Prostate gland (tissue), 2 donors: ENCODE measurements around the gene RIPOR1. TPM values are rescaled to one million over a fixed set of nuclear protein-coding genes. Genes with fewer than 3 reads are reported as not detected.

ENCODE experiments used
- DNase-seq: peaks from one replicate; pipeline ENCODE4 v3.0.0-alpha.2; 2019; ENCODE audit warnings: low spot score
- H3K27ac ChIP-seq, 2 donors: fragments of 200-600 bp; sonication (generic); 2 replicates each; pipeline ENCODE4 v1.5.1; 2017 to 2019
- H3K27me3 ChIP-seq: fragments of 200-600 bp; sonication (generic); replicated peaks from 2 replicates; pipeline ENCODE4 v1.5.1; 2019; ENCODE audit not compliant: insufficient read depth
- H3K36me3 ChIP-seq, 2 donors: fragments of 200-600 bp; sonication (generic); 1 replicate in 1 of 2; 2 replicates in 1 of 2; pipeline versions ENCODE4 v1.5.1 to v1.8.1; 2017 to 2019
- H3K4me1 ChIP-seq: fragments of 200-600 bp; sonication (generic); replicated peaks from 2 replicates; pipeline ENCODE4 v1.5.1; 2019
- H3K4me3 ChIP-seq, 2 donors: fragments of 200-600 bp; sonication (generic); 2 replicates each; pipeline ENCODE4 v1.5.1; 2017 to 2019
- H3K9me3 ChIP-seq: fragments of 200-600 bp; sonication (generic); 2 replicates; pipeline ENCODE4 v1.5.1; 2017
- CTCF ChIP-seq, 4 experiments: fragments of 200-600 bp in 2 of 4; fragments of 450-650 bp in 2 of 4; sonication (generic) in 2 of 4; IDR thresholded peaks; 1 replicate in 3 of 4; 2 replicates in 1 of 4; pipeline ENCODE4 v1.5.1; 2016 to 2019; ENCODE audit warnings: antibody characterized with exemption in 4 of 4, mild to moderate bottlenecking in 2 of 4, moderate library complexity in 2 of 4
- POLR2A ChIP-seq: fragments of 450-650 bp; IDR thresholded peaks from one replicate; pipeline ENCODE4 v1.6.1; 2016; ENCODE audit warnings: antibody characterized with exemption, mild to moderate bottlenecking
- POLR2AphosphoS5 ChIP-seq: sonication (generic); formaldehyde crosslinking; IDR thresholded peaks from one replicate; pipeline ENCODE4 v1.6.1; 2017; ENCODE audit warnings: antibody characterized with exemption
- WGBS: methylation state at CpG from one replicate; pipeline ENCODE4 v1.1.5; 2018; 5-methylcytosine and 5-hydroxymethylcytosine counted together
- intact Hi-C: fragments of 100-400 bp; cut with DNase I; formaldehyde crosslinking; loops from one replicate; pipeline ENCODE4 v1.14.2; 2022
- small RNA-seq, 2 donors: library from RNA; depleted of rRNA; stranded (forward); fragments of <200 nt; gene quantifications; one replicate each; pipeline ENCODE3, GENCODE V24; 2016
- total RNA-seq, 2 donors: library from RNA; depleted of rRNA; stranded (reverse); fragments of >200 nt; gene quantifications; one replicate each; pipeline ENCODE4 v1.1.0, GENCODE V29; 2016

Gene RIPOR1
- total RNA-seq, 2 donors from 2014 or later = 32.5 to 121 TPM

- no peak overlapping the region for H3K27ac ChIP-seq
- no peak for DNase-seq
Measured at GRCh38 chr16:67593288-67593687, 64.7 kb downstream of the RIPOR1 start.

GRCh38 chr16:67593701-67594100 is 65.1 kb downstream of the RIPOR1 start:
- no peak for DNase-seq
- no peaks in the 10 kb centered on the region for H3K9me3 ChIP-seq
- TF ChIP-seq POLR2A (no peak), POLR2AphosphoS5 (no peak), CTCF (IDR thresholded peaks at IDR 0.05) (no peak)
- intact Hi-C loops = no loop called here
- H3K27ac ChIP-seq = no peak overlapping the region
- H3K36me3 ChIP-seq = no peaks in the 10 kb centered on the region
- H3K4me1 ChIP-seq = no peaks in the 10 kb centered on the region
- no peak overlapping the region for H3K4me3 ChIP-seq
- no peaks in the 10 kb centered on the region for H3K27me3 ChIP-seq

More at GRCh38 chr16:67593288-67593687, 64.7 kb downstream of the RIPOR1 start:
- TF ChIP-seq POLR2AphosphoS5 (no peak), CTCF (IDR thresholded peaks at IDR 0.05) (no peak), POLR2A (no peak)
- intact Hi-C loops = no loop called here
- WGBS = 85% methylated on average over 4 of the region's 4 CpGs
- H3K36me3 ChIP-seq = no peaks in the 10 kb centered on the region
- no peaks in the 10 kb centered on the region for H3K4me1 ChIP-seq
- H3K27me3 ChIP-seq = no peaks in the 10 kb centered on the region
- no peaks in the 10 kb centered on the region for H3K9me3 ChIP-seq
- no peak overlapping the region for H3K4me3 ChIP-seq

- intact Hi-C loops = no loop called here
- WGBS = 90% methylated on average over 5 of the region's 5 CpGs
- Histone ChIP-seq H3K4me3 (no peak overlapping the region), H3K36me3 (no peaks in the 10 kb centered on the region), H3K9me3 (no peaks in the 10 kb centered on the region), H3K27me3 (no peaks in the 10 kb centered on the region), H3K27ac (no peak overlapping the region), H3K4me1 (no peaks in the 10 kb centered on the region)
- no peak for DNase-seq
- TF ChIP-seq POLR2AphosphoS5 (no peak), CTCF (IDR thresholded peaks at IDR 0.05) (no peak), POLR2A (no peak)
Measured at GRCh38 chr16:67594256-67594915, 65.8 kb downstream of the RIPOR1 start.

- no peak for DNase-seq
- Histone ChIP-seq H3K27ac (no peak overlapping the region), H3K4me1 (no peaks in the 10 kb centered on the region), H3K27me3 (no peaks in the 10 kb centered on the region), H3K36me3 (no peaks in the 10 kb centered on the region), H3K4me3 (no peak overlapping the region), H3K9me3 (no peaks in the 10 kb centered on the region)
- WGBS = 36% methylated on average over 1 of the region's 1 CpG
- TF ChIP-seq POLR2AphosphoS5 = no peak
- no peak for TF ChIP-seq CTCF (IDR thresholded peaks at IDR 0.05)
- TF ChIP-seq POLR2A = no peak
- intact Hi-C loops = no loop called here
Measured at GRCh38 chr16:67594956-67595355, 66.3 kb downstream of the RIPOR1 start.

Small RNA genes lying within 50 kb of the gene (small RNA-seq; reads per million reads assigned to genes)
- gene AC027682.3 = 0 reads per million in 2 donors

Other genes with a start within 250 kb of the RIPOR1 start
- gene PLEKHG4, start 249.3 kb upstream of the RIPOR1 start, total RNA-seq = 10 to 100 TPM in 1 of 2 donors, 1 to 10 TPM in 1; 7.7 to 57.8 TPM
- gene KCTD19, start 202.1 kb upstream of the RIPOR1 start, total RNA-seq = 1 to 10 TPM in 1 of 2 donors, not detected in 1; 7.0 TPM
- gene LRRC36, start 202.0 kb upstream of the RIPOR1 start, total RNA-seq = 1 to 10 TPM in 1 of 2 donors, not detected in 1; 4.6 TPM
- gene TPPP3, start 135.3 kb upstream of the RIPOR1 start, total RNA-seq = 1 to 10 TPM; 3.4 to 10.0 TPM
- 10 to 100 TPM; 20.3 to 69.8 TPM for gene ZDHHC1, start 112.4 kb upstream of the RIPOR1 start, total RNA-seq
- gene HSD11B2, start 97.7 kb upstream of the RIPOR1 start, total RNA-seq = 10 to 100 TPM; 11.4 to 35.6 TPM
- gene ATP6V0D1, start 47.7 kb upstream of the RIPOR1 start, total RNA-seq = 100 to 1,000 TPM in 1 of 2 donors, 10 to 100 TPM in 1; 98.3 to 138 TPM
- 1 to 10 TPM in 1 of 2 donors, not detected in 1; 1.5 TPM for gene AGRP, start 45.3 kb upstream of the RIPOR1 start, total RNA-seq
- 10 to 100 TPM; 39.9 to 48.9 TPM for gene CTCF, start 33.7 kb downstream of the RIPOR1 start, total RNA-seq
- 1 to 10 TPM; 4.8 to 5.1 TPM for gene CARMIL2, start 116.3 kb downstream of the RIPOR1 start, total RNA-seq
- 10 to 100 TPM; 17.1 to 45.4 TPM for gene ACD, start 131.4 kb downstream of the RIPOR1 start, total RNA-seq
- gene PARD6A, start 132.1 kb downstream of the RIPOR1 start, total RNA-seq = 10 to 100 TPM in 1 of 2 donors, 1 to 10 TPM in 1; 3.4 to 13.7 TPM
- gene ENKD1, start 137.9 kb downstream of the RIPOR1 start, total RNA-seq = 10 to 100 TPM; 20.6 to 29.1 TPM
- gene C16orf86, start 138.0 kb downstream of the RIPOR1 start, total RNA-seq = 10 to 100 TPM in 1 of 2 donors, 1 to 10 TPM in 1; 10.0 to 18.3 TPM
- gene GFOD2, start 190.5 kb downstream of the RIPOR1 start, total RNA-seq = 10 to 100 TPM; 16.0 to 27.4 TPM